ENCODE results near the gene PTPRR. TPM values are rescaled to one million over a fixed set of nuclear protein-coding genes. Genes with fewer than 3 reads are reported as not detected.

Gene PTPRR
- total RNA-seq, 4 donors from 2014 or later = 1.3 to 1.5 TPM; not detected in 2

GRCh38 chr12:70619471-70620152, 300.9 kb downstream of the PTPRR start:
- TF ChIP-seq CTCF (IDR thresholded peaks at IDR 0.05; ENCODE audit: low read depth) = no peak

GRCh38 chr12:70618371-70618770, 302.2 kb downstream of the PTPRR start:
- no peak for TF ChIP-seq CTCF (IDR thresholded peaks at IDR 0.05; ENCODE audit: low read depth)

- no peak for TF ChIP-seq CTCF (IDR thresholded peaks at IDR 0.05; ENCODE audit: low read depth)
Observed at GRCh38 chr12:70617450-70617849, 303.1 kb downstream of the PTPRR start.

GRCh38 chr12:70615174-70615866, 305.2 kb downstream of the PTPRR start:
- no peak for TF ChIP-seq CTCF (IDR thresholded peaks at IDR 0.05; ENCODE audit: low read depth)

- no peak for TF ChIP-seq CTCF (IDR thresholded peaks at IDR 0.05; ENCODE audit: low read depth)
Observed at GRCh38 chr12:70609739-70610491, 310.6 kb downstream of the PTPRR start.

- TF ChIP-seq CTCF (IDR thresholded peaks at IDR 0.05; ENCODE audit: low read depth) = no peak
Observed at GRCh38 chr12:70609203-70609602, 311.3 kb downstream of the PTPRR start.

GRCh38 chr12:70608184-70608583, 312.4 kb downstream of the PTPRR start:
- TF ChIP-seq CTCF (IDR thresholded peaks at IDR 0.05; ENCODE audit: low read depth) = no peak
